GM21390 (cell line): ENCODE measurements around the gene ETNPPL.
"Not testable (repeated sequence)": the region's sequence is repeated elsewhere in the genome, so short reads cannot be mapped to it uniquely, and the experiment has no call there.

Experiments
- ATAC-seq: cut with Tn5 transposase; IDR thresholded peaks from one replicate; pipeline ENCODE4 v1.9.1; 2021; ENCODE audit not compliant: unreplicated experiment

ETNPPL gene

GRCh38 chr4:108758498-108758897 lies 4.4 kb downstream of the ETNPPL start:
- ATAC-seq, result no peak

GRCh38 chr4:108754327-108754726 lies 8.5 kb downstream of the ETNPPL start:
- ATAC-seq, result no peak

- no peak for ATAC-seq
Observed at GRCh38 chr4:108751321-108751720, 11.5 kb downstream of the ETNPPL start.

GRCh38 chr4:108749119-108749518 lies 13.7 kb downstream of the ETNPPL start:
- no peak for ATAC-seq

- no peak for ATAC-seq
Observed at GRCh38 chr4:108746511-108746910, 16.3 kb downstream of the ETNPPL start.

- no peak for ATAC-seq
Observed at GRCh38 chr4:108744307-108744706, 18.5 kb downstream of the ETNPPL start.

GRCh38 chr4:108742451-108743420 lies 20.1 kb downstream of the ETNPPL start:
- ATAC-seq, result no peak

GRCh38 chr4:108738003-108738706 lies 24.7 kb downstream of the ETNPPL start:
- ATAC-seq, result no peak

GRCh38 chr4:108731006-108731405 lies 31.8 kb downstream of the ETNPPL start:
- no peak for ATAC-seq

GRCh38 chr4:108730579-108730978 lies 32.3 kb downstream of the ETNPPL start:
- ATAC-seq, result no peak

- ATAC-seq, result no peak
Observed at GRCh38 chr4:108729731-108730130, 33.1 kb downstream of the ETNPPL start.

- ATAC-seq, result no peak
Observed at GRCh38 chr4:108725457-108725856, 37.4 kb downstream of the ETNPPL start.

- no peak for ATAC-seq
Observed at GRCh38 chr4:108717386-108717785, 45.5 kb downstream of the ETNPPL start.

GRCh38 chr4:108716340-108716739 lies 46.5 kb downstream of the ETNPPL start:
- ATAC-seq, result no peak

GRCh38 chr4:108714880-108715279 lies 48.0 kb downstream of the ETNPPL start:
- ATAC-seq, result no peak

- ATAC-seq, result not testable (repeated sequence)
Observed at GRCh38 chr4:108710578-108710977, 52.3 kb downstream of the ETNPPL start.

- ATAC-seq, result no peak
Observed at GRCh38 chr4:108709722-108710121, 53.1 kb downstream of the ETNPPL start.

- no peak for ATAC-seq
Observed at GRCh38 chr4:108709234-108709633, 53.6 kb downstream of the ETNPPL start.

GRCh38 chr4:108706289-108706688 lies 56.6 kb downstream of the ETNPPL start:
- ATAC-seq, result no peak

- ATAC-seq, result no peak
Observed at GRCh38 chr4:108703966-108704365, 58.9 kb downstream of the ETNPPL start.

GRCh38 chr4:108703370-108703769 lies 59.5 kb downstream of the ETNPPL start:
- no peak for ATAC-seq

GRCh38 chr4:108702960-108703359 lies 59.9 kb downstream of the ETNPPL start:
- ATAC-seq, result no peak
